GM10266 (cell line): Measurements from ENCODE around the gene CEP41.

Experiments
- DNase-seq: peaks from one replicate; pipeline ENCODE4 v3.0.0; 2012; ENCODE audit errors: extremely low spot score
- CTCF ChIP-seq: IDR thresholded peaks from 2 replicates; pipeline ENCODE4 v1.5.1; 2012; ENCODE audit warnings: mild to moderate bottlenecking, low read depth; ENCODE audit not compliant: control insufficient read depth, insufficient read depth; ENCODE audit errors: missing control alignments

CEP41 gene

GRCh38 chr7:130418306-130418705 is 22.5 kb downstream of the CEP41 start:
- TF ChIP-seq CTCF = no peak
- DNase-seq = no peak

GRCh38 chr7:130417213-130417612 is 23.6 kb downstream of the CEP41 start:
- no peak for TF ChIP-seq CTCF
- DNase-seq = no peak

- DNase-seq = no peak
- TF ChIP-seq CTCF = no peak
Observed at GRCh38 chr7:130415006-130415405, 25.8 kb downstream of the CEP41 start.

GRCh38 chr7:130413201-130413600 is 27.6 kb downstream of the CEP41 start:
- DNase-seq = no peak
- TF ChIP-seq CTCF = no peak

- no peak for TF ChIP-seq CTCF
- DNase-seq = no peak
Observed at GRCh38 chr7:130410868-130411541, 29.8 kb downstream of the CEP41 start.

- DNase-seq = no peak
- no peak for TF ChIP-seq CTCF
Observed at GRCh38 chr7:130409712-130410072, 31.1 kb downstream of the CEP41 start.

- no peak for TF ChIP-seq CTCF
Observed at GRCh38 chr7:130409067-130409711, 31.6 kb downstream of the CEP41 start.

More at GRCh38 chr7:130409067-130409711, 31.6 kb downstream of the CEP41 start:
- no peak for DNase-seq
